Heart left ventricle (tissue), 13 donors: ENCODE results near the gene SORL1.

ENCODE experiments used
- CTCF ChIP-seq, 12 donors: fragments of 200-600 bp; sonication (generic) in 4 of 12; IDR thresholded peaks; one replicate each; pipeline versions ENCODE4 v1.5.0 to v1.8.0; 2018 to 2022; ENCODE audit warnings: antibody characterized with exemption in 12 of 12, mild to moderate bottlenecking in 5 of 12
- POLR2A ChIP-seq, 2 donors: fragments of 450-650 bp; IDR thresholded peaks; one replicate each; pipeline ENCODE4 v1.6.1; 2017; ENCODE audit warnings: antibody characterized with exemption in 2 of 2, mild to moderate bottlenecking in 2 of 2, moderate library complexity in 2 of 2
- donor health status: ischemic (EF 13 %, LVEDD 7.1; RV severe dilation, severe dysfunction).
- donor health status: DM: no; HTN: yes; CAD: no.
- donor health status: DM: no; HTN: no; CAD: no.
- donor health status: ischemic (EF 25% LVEDD 6.9; RV normal size, moderate dysfunction).
- donor health status: ischemic (EF 25% LVEDD 5.7; RV mildly dilated, moderate dysfunction).
- donor health status: ischemic (EF 35%, LVEDD 5.7; RV mildly dilated, moderate dysfunction).
- donor health status: nonischemic (EF 11% LVEDD 7.7; RV severe dilation, severe dysfunction).
- donor health status: DM: yes; HTN: yes; CAD: no.
- donor health status: PGD.
- donor health status: ischemic (EF 29% LVEDD 5.4; RV normal size, mild dysfunction).
- donor health status: nonischemic (EF 23%, LVEDD 6.1; RV moderate dilation, normal function).

- TF ChIP-seq CTCF (IDR thresholded peaks at IDR 0.05) (no peak), POLR2A (IDR thresholded peaks at IDR 0.05) (no peak)
Measured at GRCh38 chr11:121564948-121565684, 113.0 kb downstream of the SORL1 start.
